PFSK-1 (cell line): ENCODE measurements around the gene RDH14.

Experiments used
- FOXP2 ChIP-seq: optimal IDR thresholded peaks from 2 replicates; pipeline ENCODE3; 2011; ENCODE audit warnings: borderline replicate concordance, control low read depth, inconsistent platforms; ENCODE audit not compliant: insufficient read depth; ENCODE audit errors: extremely low read length, extremely low read depth
- POLR2AphosphoS5 ChIP-seq: IDR thresholded peaks from 2 replicates; pipeline ENCODE4 v1.6.1; 2012; ENCODE audit warnings: low read depth, mild to moderate bottlenecking, control low read depth, low read length, moderate library complexity
- SIN3A ChIP-seq: IDR thresholded peaks from 2 replicates; pipeline ENCODE4 v1.6.1; 2012; ENCODE audit warnings: mild to moderate bottlenecking, low read length, moderate library complexity, borderline replicate concordance; ENCODE audit not compliant: insufficient read depth
- TAF1 ChIP-seq: IDR thresholded peaks from 2 replicates; pipeline ENCODE4 v1.6.1; 2012; ENCODE audit warnings: low read length, control low read depth, borderline replicate concordance; ENCODE audit not compliant: insufficient read depth
- TF ChIP-seq, protein P1 (sequence below), 2 experiments: IDR thresholded peaks; 2 replicates each; pipeline versions ENCODE4 v1.6.1 to v1.8.0; 2011 to 2012; ENCODE audit warnings: low read depth in 2 of 2, low read length in 2 of 2, control low read depth in 1 of 2, inconsistent platforms in 1 of 2, mild to moderate bottlenecking in 1 of 2, moderate library complexity in 1 of 2; ENCODE audit not compliant: insufficient read depth in 1 of 2

DNA sequence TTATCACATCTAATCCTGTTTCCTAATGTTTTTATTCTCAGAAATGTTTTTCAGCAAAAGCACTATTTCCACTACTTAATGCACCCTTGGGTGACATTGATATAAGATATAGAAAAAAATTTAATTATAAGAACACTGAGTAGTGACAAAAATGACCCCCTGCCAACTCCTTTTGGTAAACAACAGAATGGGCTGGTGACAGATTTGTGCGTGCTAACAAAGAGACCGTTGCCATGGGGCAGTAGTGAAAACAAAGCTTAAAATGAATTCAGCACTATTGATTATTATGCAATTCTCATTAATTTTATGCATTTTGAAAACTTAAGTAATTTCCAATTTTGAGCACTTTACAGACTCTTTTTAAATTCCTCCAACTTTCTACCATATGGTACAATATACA is 33.1 kb downstream of the RDH14 start:
- TF ChIP-seq, protein P1, sequence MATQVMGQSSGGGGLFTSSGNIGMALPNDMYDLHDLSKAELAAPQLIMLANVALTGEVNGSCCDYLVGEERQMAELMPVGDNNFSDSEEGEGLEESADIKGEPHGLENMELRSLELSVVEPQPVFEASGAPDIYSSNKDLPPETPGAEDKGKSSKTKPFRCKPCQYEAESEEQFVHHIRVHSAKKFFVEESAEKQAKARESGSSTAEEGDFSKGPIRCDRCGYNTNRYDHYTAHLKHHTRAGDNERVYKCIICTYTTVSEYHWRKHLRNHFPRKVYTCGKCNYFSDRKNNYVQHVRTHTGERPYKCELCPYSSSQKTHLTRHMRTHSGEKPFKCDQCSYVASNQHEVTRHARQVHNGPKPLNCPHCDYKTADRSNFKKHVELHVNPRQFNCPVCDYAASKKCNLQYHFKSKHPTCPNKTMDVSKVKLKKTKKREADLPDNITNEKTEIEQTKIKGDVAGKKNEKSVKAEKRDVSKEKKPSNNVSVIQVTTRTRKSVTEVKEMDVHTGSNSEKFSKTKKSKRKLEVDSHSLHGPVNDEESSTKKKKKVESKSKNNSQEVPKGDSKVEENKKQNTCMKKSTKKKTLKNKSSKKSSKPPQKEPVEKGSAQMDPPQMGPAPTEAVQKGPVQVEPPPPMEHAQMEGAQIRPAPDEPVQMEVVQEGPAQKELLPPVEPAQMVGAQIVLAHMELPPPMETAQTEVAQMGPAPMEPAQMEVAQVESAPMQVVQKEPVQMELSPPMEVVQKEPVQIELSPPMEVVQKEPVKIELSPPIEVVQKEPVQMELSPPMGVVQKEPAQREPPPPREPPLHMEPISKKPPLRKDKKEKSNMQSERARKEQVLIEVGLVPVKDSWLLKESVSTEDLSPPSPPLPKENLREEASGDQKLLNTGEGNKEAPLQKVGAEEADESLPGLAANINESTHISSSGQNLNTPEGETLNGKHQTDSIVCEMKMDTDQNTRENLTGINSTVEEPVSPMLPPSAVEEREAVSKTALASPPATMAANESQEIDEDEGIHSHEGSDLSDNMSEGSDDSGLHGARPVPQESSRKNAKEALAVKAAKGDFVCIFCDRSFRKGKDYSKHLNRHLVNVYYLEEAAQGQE (IDR thresholded peaks at IDR 0.05; ENCODE audit: insufficient read depth in 1 of 2, low read depth in 2 of 2, low read length in 2 of 2): no peak
- TF ChIP-seq POLR2AphosphoS5: no peak
- TF ChIP-seq SIN3A: no peak
- no peak for TF ChIP-seq FOXP2
- no peak for TF ChIP-seq TAF1
